OCI-LY7 (cell line): ENCODE measurements around the gene KRTAP5-6. TPM values are rescaled to one million over a fixed set of nuclear protein-coding genes. Genes with fewer than 3 reads are reported as not detected.

Experiments
- total RNA-seq, 2 experiments: library from RNA; depleted of rRNA in 1 of 2; stranded (reverse); fragments of >200 nt in 1 of 2; shearing (Covaris generic) in 1 of 2; gene quantifications; 2 replicates each; pipeline ENCODE4 v1.2.3, GENCODE V29; 2014 to 2022

KRTAP5-6 gene
- total RNA-seq, 2 experiments from 2014 or later = not detected

Other genes with a start within 250 kb of the KRTAP5-6 start
- gene MOB2, start 210.4 kb upstream of the KRTAP5-6 start, total RNA-seq (2014; rRNA removed; shearing (Covaris generic)) = 26.4 and 27.5 TPM in 2 replicates
- 22.4 and 22.6 TPM in 2 replicates for gene MOB2, start 210.4 kb upstream of the KRTAP5-6 start, total RNA-seq (2022)
- not detected in 2 replicates for gene DUSP8, start 124.9 kb upstream of the KRTAP5-6 start, total RNA-seq (2014; rRNA removed; shearing (Covaris generic))
- not detected in 2 replicates for gene DUSP8, start 124.9 kb upstream of the KRTAP5-6 start, total RNA-seq (2022)
- not detected in 2 replicates for gene KRTAP5-1, start 111.9 kb upstream of the KRTAP5-6 start, total RNA-seq (2014; rRNA removed; shearing (Covaris generic))
- gene KRTAP5-1, start 111.9 kb upstream of the KRTAP5-6 start, total RNA-seq (2022) = not detected in 2 replicates
- gene KRTAP5-2, start 98.9 kb upstream of the KRTAP5-6 start, total RNA-seq (2014; rRNA removed; shearing (Covaris generic)) = not detected in 2 replicates
- not detected in 2 replicates for gene KRTAP5-2, start 98.9 kb upstream of the KRTAP5-6 start, total RNA-seq (2022)
- gene KRTAP5-3, start 88.7 kb upstream of the KRTAP5-6 start, total RNA-seq (2014; rRNA removed; shearing (Covaris generic)) = not detected in 2 replicates
- gene KRTAP5-3, start 88.7 kb upstream of the KRTAP5-6 start, total RNA-seq (2022) = not detected in 2 replicates
- gene KRTAP5-4, start 75.1 kb upstream of the KRTAP5-6 start, total RNA-seq (2014; rRNA removed; shearing (Covaris generic)) = not detected in 2 replicates
- not detected in 2 replicates for gene KRTAP5-4, start 75.1 kb upstream of the KRTAP5-6 start, total RNA-seq (2022)
- gene KRTAP5-5, start 67.4 kb upstream of the KRTAP5-6 start, total RNA-seq (2014; rRNA removed; shearing (Covaris generic)) = not detected in 2 replicates
- not detected in 2 replicates for gene KRTAP5-5, start 67.4 kb upstream of the KRTAP5-6 start, total RNA-seq (2022)
- gene IFITM10, start 53.4 kb downstream of the KRTAP5-6 start, total RNA-seq (2014; rRNA removed; shearing (Covaris generic)) = 0.05 and 0.38 TPM in 2 replicates
- gene IFITM10, start 53.4 kb downstream of the KRTAP5-6 start, total RNA-seq (2022) = 0.30 and 1.2 TPM in 2 replicates
- 27.7 and 31.7 TPM in 2 replicates for gene CTSD, start 66.7 kb downstream of the KRTAP5-6 start, total RNA-seq (2014; rRNA removed; shearing (Covaris generic))
- gene CTSD, start 66.7 kb downstream of the KRTAP5-6 start, total RNA-seq (2022) = 35.5 and 44.1 TPM in 2 replicates
- not detected in 2 replicates for gene SYT8, start 137.8 kb downstream of the KRTAP5-6 start, total RNA-seq (2014; rRNA removed; shearing (Covaris generic))
- not detected in 2 replicates for gene SYT8, start 137.8 kb downstream of the KRTAP5-6 start, total RNA-seq (2022)
- 2.5 and 7.3 TPM in 2 replicates for gene TNNI2, start 141.8 kb downstream of the KRTAP5-6 start, total RNA-seq (2014; rRNA removed; shearing (Covaris generic))
- gene TNNI2, start 141.8 kb downstream of the KRTAP5-6 start, total RNA-seq (2022) = 8.7 and 14.3 TPM in 2 replicates
- 195 and 232 TPM in 2 replicates for gene LSP1, start 155.9 kb downstream of the KRTAP5-6 start, total RNA-seq (2014; rRNA removed; shearing (Covaris generic))
- 225 and 303 TPM in 2 replicates for gene LSP1, start 155.9 kb downstream of the KRTAP5-6 start, total RNA-seq (2022)
- gene PRR33, start 194.7 kb downstream of the KRTAP5-6 start, total RNA-seq (2014; rRNA removed; shearing (Covaris generic)) = not detected in 2 replicates
- not detected in 2 replicates for gene PRR33, start 194.7 kb downstream of the KRTAP5-6 start, total RNA-seq (2022)
- 6.2 and 10.0 TPM in 2 replicates for gene TNNT3, start 222.5 kb downstream of the KRTAP5-6 start, total RNA-seq (2014; rRNA removed; shearing (Covaris generic))
- gene TNNT3, start 222.5 kb downstream of the KRTAP5-6 start, total RNA-seq (2022) = 4.7 and 5.8 TPM in 2 replicates